Activated naive CD8-positive, alpha-beta T cell (primary cell): ENCODE measurements around the gene BSG.

Source experiments
- H3K27ac Mint-ChIP-seq: one replicate; pipeline ENCODE4 v1.8.0; 2021; ENCODE audit warnings: mixed read lengths
- H3K27me3 Mint-ChIP-seq: one replicate; pipeline ENCODE4 v1.8.0; 2021; ENCODE audit warnings: mixed read lengths
- H3K36me3 Mint-ChIP-seq: one replicate; pipeline ENCODE4 v1.8.0; 2021; ENCODE audit warnings: mixed read lengths
- H3K4me1 Mint-ChIP-seq: one replicate; pipeline ENCODE4 v1.8.0; 2021; ENCODE audit warnings: low read depth, mixed read lengths
- H3K4me3 Mint-ChIP-seq: one replicate; pipeline ENCODE4 v1.8.0; 2021; ENCODE audit warnings: mild to moderate bottlenecking, mixed read lengths
- H3K9me3 Mint-ChIP-seq: one replicate; pipeline ENCODE4 v1.8.0; 2021; ENCODE audit warnings: low read depth, mixed read lengths

The BSG gene

DNA sequence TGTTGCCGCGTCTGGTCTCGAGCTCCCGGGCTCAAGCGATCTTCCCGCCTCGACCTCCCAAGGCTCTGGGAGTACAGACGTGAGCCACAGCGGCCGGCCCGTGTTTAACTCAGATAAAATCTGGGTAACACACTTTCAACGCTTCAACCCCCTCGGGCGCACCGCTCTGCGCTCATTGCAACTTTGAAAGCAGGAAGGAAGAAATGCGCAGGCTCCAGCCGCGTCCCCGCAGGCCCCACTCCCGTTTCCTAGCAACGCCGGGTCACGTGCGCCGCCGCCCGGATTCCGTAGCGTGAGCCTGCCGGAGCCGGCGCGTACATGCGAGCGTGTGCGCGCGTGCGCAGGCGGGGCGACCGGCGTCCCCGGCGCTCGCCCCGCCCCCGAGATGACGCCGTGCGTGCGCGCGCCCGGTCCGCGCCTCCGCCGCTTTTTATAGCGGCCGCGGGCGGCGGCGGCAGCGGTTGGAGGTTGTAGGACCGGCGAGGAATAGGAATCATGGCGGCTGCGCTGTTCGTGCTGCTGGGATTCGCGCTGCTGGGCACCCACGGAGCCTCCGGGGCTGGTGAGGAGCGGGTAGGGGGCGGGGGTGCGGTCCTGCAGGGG lies at the start of gene BSG:
Gene BSG, plus strand, starts transcription at position 457 of the 603 bp plus-strand sequence. Its CDS starts 39 bp downstream, at position 496.
- no peaks in the 10 kb centered on the region for H3K27me3 Mint-ChIP-seq

DNA sequence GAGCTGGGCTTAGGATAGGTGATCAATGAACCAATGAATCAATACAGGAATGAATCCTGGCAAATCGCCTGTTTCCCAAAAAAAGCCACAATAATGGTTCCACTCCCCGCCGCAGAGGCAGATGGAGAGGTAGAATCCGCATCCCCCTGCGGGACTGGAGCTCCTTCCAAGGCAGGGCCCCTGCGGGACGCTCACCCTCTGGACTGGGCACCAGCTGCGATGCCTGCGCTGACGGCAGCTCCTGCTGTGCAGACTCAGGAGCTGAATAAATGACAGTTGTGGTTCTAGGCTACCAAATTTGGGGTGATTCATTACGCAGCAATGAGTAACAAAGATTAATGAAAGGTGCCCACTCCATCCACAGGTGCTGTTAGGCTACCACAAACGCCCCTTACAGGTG lies 49.7 kb upstream of the BSG start:
- Mint-ChIP-seq H3K4me3 (no peak overlapping the region), H3K27ac (no peak overlapping the region), H3K4me1 (peaks cover 3% of the 10 kb centered on the region), H3K36me3 (no peaks in the 10 kb centered on the region), H3K9me3 (no peaks in the 10 kb centered on the region), H3K27me3 (no peaks in the 10 kb centered on the region)

More for the DNA sequence above, at the start of gene BSG:
- Mint-ChIP-seq H3K27ac (peak within 1 kb of the TSS; percentile 93), H3K4me1 (peaks cover 33% of the 10 kb centered on the region), H3K9me3 (no peaks in the 10 kb centered on the region), H3K4me3 (peak within 1 kb of the TSS; percentile 95), H3K36me3 (no peaks in the 10 kb centered on the region)

DNA sequence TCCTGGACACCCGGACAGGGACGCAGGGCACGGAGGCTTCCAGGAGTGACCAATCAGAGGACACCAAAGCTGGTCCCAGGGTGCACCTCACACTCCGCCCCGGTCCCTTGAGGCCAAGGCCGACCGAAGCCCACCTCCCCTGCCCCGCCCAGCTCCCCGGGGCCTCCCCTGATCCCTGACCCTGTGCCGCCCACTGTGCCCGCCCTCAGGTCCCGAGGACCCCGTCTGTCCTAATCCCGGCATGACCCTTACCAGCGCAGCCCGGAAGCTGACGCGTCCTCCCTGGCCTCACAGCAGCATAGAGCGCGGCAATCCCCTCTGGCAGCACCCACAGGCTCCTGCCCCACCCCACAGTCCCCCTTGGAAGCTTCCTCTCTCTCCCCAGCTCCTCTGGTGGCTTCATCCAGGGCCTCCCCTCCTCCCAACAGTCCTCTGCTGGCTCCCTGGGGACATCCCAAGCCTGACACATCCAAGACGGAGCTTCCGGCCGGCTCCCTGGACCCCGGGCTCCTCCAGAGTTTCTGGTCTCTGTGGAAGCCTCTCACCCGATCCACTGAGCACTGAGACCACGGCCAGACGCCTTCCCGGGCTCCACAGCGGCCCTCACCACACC lies 48.2 kb upstream of the BSG start:
- Mint-ChIP-seq H3K36me3 (no peaks in the 10 kb centered on the region), H3K27ac (no peak overlapping the region), H3K9me3 (no peaks in the 10 kb centered on the region), H3K27me3 (no peaks in the 10 kb centered on the region), H3K4me3 (no peak overlapping the region), H3K4me1 (peaks cover 3% of the 10 kb centered on the region)

DNA sequence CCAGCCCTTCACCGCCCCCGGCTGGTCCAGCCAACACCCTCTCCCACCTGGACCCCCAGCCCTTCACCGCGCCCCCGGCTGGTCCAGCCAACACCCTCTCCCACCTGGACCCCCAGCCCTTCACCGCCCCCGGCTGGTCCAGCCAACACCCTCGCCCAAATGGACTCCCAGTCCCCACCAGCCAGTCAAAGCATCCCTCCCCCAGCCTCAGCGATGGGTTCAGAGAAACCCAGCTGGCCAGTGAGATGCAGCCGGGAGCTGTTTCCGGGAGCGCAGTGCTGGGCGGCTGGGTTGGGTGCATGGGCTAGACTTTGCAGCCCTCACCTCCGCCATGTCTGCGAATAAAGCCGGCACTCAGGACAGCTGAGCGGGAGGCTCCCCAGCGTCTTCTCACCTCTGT lies 47.4 kb upstream of the BSG start:
- Mint-ChIP-seq H3K27me3 (no peaks in the 10 kb centered on the region), H3K27ac (no peak overlapping the region), H3K36me3 (no peaks in the 10 kb centered on the region), H3K4me3 (no peak overlapping the region), H3K9me3 (no peaks in the 10 kb centered on the region), H3K4me1 (peaks cover 3% of the 10 kb centered on the region)

DNA sequence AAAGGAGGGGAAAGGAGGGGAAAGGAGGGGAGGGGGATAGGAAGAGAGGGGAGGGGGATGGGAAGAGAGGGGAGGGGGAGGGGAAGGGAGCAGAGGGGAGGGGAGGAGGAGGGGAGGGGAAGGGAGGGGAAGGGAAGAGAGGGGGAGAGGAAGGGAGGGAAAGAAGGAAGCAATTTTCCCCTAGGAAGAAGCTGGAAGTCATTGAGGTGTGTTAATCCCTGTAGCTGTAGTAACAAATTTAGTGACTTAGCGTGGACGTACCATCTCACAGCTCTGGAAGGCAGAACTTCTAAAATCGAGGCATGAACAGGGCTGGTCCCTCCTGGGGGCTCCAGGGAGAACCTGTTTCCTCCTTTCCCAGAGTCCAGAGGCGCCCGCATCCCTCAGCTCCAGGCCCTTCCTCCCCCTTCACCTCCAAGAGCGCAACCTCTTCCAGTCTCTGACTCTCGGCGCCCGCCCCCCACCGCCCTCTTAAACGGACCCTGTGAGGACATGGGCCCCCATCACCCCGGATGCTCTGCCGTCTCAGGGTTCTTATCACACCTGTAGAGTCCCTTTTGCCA lies 46.5 kb upstream of the BSG start:
- no peaks in the 10 kb centered on the region for H3K9me3 Mint-ChIP-seq
- no peak overlapping the region for H3K4me3 Mint-ChIP-seq
- H3K27ac Mint-ChIP-seq: no peak overlapping the region
- H3K36me3 Mint-ChIP-seq: no peaks in the 10 kb centered on the region
- H3K27me3 Mint-ChIP-seq: no peaks in the 10 kb centered on the region
- peaks cover 4% of the 10 kb centered on the region for H3K4me1 Mint-ChIP-seq

DNA sequence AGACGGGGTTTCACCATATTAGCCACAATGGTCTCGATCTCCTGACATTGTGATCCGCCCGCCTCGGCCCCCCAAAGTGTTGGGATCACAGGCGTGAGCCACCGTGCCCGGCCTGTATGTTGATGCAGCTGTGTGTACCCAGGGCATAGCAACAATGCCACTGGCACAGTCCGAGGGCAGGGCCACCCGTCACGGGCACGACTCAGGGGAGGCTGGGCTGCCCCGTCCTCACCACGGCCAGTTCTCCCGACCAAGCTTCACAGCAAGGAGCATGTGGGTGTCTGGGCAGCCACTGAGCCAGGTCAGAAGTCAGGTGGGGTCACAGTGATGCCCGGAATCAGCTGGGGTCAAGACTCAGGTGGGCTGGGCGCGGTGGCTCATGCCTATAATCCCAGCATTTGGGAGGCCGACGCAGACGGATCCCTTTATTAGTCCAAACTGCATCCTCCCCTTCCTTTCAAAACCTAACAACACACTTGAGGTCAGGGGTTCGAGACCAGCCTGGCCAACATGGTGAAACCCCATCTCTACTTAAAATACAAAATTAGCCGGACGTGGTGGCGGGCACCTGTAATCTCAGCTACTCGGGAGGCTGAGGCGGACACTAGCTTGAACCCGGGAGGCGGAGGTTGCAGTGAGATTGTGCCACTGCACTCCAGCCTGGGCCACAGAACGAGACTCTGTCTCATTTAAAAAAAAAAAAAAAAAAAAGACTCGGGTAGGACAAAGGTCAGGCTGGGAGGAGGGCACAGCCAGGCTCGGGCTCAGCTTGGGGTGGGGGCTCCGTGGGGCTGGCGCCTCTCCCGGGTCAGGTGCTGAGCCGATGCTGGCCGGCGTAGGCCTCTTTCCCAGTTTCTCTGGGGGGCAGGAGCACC lies 42.0 kb upstream of the BSG start:
- Mint-ChIP-seq H3K9me3 (no peaks in the 10 kb centered on the region), H3K27me3 (no peaks in the 10 kb centered on the region), H3K4me1 (peaks cover 12% of the 10 kb centered on the region), H3K4me3 (peak overlapping the region; percentile 82), H3K27ac (peak overlapping the region; percentile 72), H3K36me3 (no peaks in the 10 kb centered on the region)

DNA sequence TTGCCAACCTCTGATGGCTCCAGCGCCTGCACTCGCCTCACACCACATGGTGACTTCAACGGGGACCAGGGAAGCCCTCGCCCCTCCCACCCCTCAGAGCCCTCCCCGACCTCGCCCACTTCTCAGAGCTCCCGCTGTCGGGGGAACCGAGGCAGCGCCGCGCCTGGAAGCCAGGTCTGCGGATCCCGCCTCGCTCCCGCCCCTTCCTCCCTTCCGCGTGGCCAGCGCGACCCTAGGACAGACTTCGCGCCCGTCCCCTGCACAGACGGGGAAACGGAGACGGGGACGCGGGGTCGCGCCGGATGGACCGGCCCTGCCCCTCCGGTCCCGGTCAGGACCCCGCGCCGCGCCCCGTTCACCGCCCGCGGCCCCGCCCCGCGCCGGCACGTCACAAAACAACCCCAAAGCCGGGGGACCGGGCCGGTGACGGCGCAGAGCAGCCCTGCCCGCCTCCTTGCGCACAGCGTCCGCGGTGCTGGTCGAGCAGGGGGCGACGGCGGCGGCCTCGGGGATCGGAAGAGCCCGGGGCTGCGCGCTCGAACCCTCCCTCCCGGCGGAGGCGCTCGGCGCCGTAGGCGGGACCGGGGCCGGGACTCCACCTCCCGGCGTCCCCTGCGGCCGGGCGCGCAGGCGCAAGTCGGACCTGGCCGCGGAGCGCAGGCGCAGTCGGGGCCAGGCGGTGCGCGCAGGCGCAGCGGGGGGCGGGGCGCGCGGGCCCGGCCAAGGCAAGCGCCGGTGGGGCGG lies 41.2 kb upstream of the BSG start:
- Mint-ChIP-seq H3K27ac (peak overlapping the region; percentile 72), H3K27me3 (no peaks in the 10 kb centered on the region), H3K36me3 (no peaks in the 10 kb centered on the region), H3K9me3 (no peaks in the 10 kb centered on the region), H3K4me1 (peaks cover 11% of the 10 kb centered on the region), H3K4me3 (peak overlapping the region; percentile 82)

DNA sequence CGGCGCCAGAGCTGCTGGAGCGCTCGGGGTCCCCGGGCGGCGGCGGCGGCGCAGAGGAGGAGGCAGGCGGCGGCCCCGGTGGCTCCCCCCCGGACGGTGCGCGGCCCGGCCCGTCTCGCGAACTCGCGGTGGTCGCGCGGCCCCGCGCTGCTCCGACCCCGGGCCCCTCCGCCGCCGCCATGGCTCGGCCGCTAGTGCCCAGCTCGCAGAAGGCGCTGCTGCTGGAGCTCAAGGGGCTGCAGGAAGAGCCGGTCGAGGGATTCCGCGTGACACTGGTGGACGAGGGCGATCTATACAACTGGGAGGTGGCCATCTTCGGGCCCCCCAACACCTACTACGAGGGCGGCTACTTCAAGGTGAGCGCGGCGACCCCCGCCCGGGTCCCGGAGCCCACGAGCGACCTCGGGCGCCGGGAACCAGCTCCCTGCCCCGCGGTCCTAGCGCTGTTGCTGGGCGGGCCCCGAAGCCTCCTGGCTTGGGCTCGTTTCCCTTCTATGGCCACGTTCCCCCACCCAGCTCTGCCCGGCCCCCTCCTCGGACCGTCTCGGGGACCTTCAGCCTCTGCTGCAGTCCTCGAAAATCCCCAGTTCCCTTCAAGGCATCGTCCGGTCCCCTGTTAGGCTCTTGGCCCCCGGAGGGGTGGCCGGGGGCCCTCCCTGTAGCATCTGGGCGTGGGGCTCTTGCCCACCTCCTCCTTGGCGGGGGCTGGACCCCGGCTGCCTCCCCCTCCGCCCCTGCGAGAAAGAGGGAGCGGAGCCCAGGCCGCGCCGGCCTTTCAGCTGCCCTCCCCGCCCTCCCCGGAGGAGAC lies 40.4 kb upstream of the BSG start, which contains the start of gene CDC34:
Gene CDC34, plus strand, starts transcription at position 8 of the 808 bp plus-strand sequence. Its CDS starts 172 bp downstream, at position 180.
- Mint-ChIP-seq H3K36me3 (no peaks in the 10 kb centered on the region), H3K4me1 (peaks cover 11% of the 10 kb centered on the region)

DNA sequence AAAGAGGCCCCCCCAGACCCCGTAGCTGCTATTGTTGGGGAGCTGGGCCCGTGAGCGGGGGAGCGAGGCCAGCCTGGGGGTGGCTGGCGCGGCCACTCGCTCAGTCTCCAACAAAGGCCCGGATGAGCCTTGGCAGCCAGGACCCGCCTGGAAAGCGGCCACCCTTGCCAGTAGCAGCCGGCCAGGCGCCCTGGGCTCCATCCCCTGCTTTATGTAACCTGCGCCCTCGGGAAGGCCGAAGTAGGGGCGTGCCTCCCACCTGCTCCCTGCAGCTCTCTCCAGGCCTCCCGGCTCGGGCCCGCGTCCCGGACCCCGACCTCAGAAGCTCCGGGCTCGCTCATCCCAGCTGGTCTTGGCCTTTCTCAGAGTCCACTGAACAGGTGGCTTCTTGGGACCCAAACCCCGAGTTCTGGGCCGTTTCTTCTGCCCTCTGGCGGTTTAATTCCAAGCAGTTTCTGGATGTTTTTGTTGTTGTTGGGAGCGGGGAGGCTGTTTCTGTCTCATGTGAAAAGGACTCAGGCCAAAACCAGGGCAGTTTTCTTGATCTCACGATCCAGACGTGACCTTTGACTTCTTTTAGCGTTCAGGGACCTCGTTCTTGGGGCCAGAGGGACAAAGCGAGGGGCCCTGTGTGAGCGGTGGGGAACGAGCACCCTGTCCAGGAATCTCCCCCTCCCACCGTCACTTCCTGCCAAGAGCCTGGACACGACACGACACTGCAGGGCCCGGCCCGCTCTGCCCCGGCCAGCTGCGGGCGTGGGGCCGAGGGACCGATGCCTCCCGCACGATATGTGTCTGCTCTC lies 39.6 kb upstream of the BSG start:
- H3K9me3 Mint-ChIP-seq: no peaks in the 10 kb centered on the region
- no peak overlapping the region for H3K27ac Mint-ChIP-seq
- peaks cover 11% of the 10 kb centered on the region for H3K4me1 Mint-ChIP-seq
- no peaks in the 10 kb centered on the region for H3K27me3 Mint-ChIP-seq
- H3K36me3 Mint-ChIP-seq: no peaks in the 10 kb centered on the region
- peak overlapping the region; percentile 90 for H3K4me3 Mint-ChIP-seq

More for the DNA sequence above, 40.4 kb upstream of the BSG start, which contains the start of gene CDC34:
- H3K27me3 Mint-ChIP-seq: no peaks in the 10 kb centered on the region
- H3K4me3 Mint-ChIP-seq: peak within 1 kb of the TSS; percentile 90
- H3K27ac Mint-ChIP-seq: peak within 1 kb of the TSS; percentile 72
- H3K9me3 Mint-ChIP-seq: no peaks in the 10 kb centered on the region

DNA sequence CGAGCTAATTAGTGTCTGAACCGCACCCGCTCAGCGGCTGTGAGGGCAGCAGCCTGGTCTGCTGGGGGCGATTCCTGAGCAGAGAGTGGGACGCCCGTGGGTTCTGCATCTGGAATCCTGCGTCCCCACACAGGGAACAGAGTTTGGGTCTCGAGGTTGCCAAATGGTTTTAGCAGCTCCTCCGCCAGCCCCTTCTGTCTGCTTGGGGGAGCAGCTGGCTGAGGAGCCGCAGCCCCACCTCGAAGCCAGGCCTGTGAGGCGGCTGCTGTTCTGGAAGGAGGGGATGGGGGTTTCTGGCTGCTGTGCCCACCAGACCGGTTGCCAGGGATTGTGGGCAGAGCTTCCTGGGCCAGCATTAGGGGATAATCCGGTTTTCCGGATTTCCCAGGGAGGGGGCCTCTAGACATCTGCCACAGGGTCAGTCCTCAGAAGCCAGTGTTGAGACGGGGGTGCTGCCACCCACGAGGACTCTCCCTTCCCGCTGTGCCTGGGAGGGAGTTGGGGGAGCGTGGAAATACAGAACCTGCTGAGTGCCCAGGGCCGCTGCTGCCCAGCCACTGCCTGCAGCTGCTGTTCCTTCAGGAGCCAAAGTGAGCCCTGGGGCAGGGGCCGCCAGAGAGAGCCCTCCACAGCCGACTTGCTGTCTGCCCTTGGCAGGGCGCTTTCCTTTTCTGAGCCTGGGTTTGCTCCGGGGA lies 38.9 kb upstream of the BSG start:
- no peak overlapping the region for H3K27ac Mint-ChIP-seq
- H3K9me3 Mint-ChIP-seq: no peaks in the 10 kb centered on the region
- peaks cover 11% of the 10 kb centered on the region for H3K4me1 Mint-ChIP-seq
- H3K4me3 Mint-ChIP-seq: peak overlapping the region; percentile 90
- no peaks in the 10 kb centered on the region for H3K27me3 Mint-ChIP-seq
- H3K36me3 Mint-ChIP-seq: no peaks in the 10 kb centered on the region

DNA sequence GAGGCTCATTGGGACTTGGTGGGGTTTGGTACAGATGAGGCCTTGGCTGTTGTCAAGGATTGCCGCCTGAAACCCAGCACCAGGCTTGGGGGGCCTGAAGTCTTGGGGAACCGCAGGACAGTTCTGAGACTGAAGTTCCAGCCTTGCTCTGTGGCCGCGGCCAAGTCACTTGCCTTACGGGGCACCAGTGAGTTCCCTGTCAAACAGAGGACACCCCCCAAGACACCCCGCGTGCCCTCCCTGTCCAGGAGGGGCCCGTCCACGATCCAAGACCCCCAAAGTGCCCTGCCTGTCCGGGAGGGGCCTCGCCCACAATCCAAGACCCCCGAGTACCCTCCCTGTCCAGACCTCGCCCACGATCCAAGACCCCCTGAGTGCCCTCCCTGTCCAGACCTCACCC lies 38.3 kb upstream of the BSG start:
- H3K27ac Mint-ChIP-seq: no peak overlapping the region
- no peaks in the 10 kb centered on the region for H3K36me3 Mint-ChIP-seq
- peaks cover 11% of the 10 kb centered on the region for H3K4me1 Mint-ChIP-seq
- no peaks in the 10 kb centered on the region for H3K9me3 Mint-ChIP-seq
- H3K27me3 Mint-ChIP-seq: no peaks in the 10 kb centered on the region
- peak overlapping the region; percentile 90 for H3K4me3 Mint-ChIP-seq

DNA sequence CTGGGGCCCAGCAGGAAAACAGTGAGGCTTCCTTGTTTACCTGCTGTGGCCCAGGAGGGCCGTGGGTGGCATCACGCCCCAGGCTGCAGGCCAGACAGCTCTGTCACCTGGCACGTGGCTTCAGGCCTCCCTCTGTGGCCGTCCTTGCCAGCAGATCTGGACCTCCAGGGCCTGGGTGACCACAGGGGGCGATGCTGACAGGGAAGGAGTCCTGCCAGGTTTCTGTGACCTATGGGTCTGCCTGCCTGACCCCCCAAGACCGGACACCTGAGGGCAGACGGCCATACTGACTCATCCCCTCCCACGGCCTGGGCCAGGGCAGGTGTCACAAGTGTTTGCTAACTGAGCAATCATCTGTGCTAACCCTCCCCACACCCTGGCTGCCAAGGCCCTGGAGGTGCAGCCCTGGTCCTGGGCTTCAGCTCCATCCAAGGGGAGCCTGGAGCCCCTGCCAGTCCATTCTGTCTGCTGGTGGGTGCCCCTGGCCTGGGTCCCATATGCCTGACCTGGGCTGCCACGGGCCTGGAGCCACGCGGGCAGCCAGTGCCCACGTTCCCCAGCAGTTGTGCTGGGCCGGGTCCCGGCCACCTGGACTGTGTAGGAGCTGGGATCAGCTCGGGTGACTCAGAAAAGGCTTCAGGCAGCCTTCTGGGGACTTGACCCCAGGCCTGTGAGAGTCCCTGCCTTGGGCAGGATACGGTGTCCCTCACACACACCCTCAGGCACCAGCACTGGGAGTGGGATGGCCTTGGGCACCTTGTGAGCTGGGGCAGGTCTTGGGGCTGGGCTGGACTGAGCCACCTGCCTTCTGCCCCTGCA lies 37.2 kb upstream of the BSG start:
- Mint-ChIP-seq H3K4me3 (peak overlapping the region; percentile 38), H3K9me3 (no peaks in the 10 kb centered on the region), H3K4me1 (peaks cover 9% of the 10 kb centered on the region), H3K27me3 (no peaks in the 10 kb centered on the region), H3K36me3 (no peaks in the 10 kb centered on the region), H3K27ac (no peak overlapping the region)
